Measurements from ENCODE around the gene CAMSAP1. TPM values are rescaled to one million over a fixed set of nuclear protein-coding genes. Genes with fewer than 3 reads are reported as not detected.

The CAMSAP1 gene
- total RNA-seq, 2 experiments from 2014 or later, result 30.4 to 33.0 TPM

GRCh38 chr9:135949501-135950134, 42.3 kb upstream of the CAMSAP1 start:
- no TSS peak for BruUV-seq (replicated peaks)
- H4K20me1 ChIP-seq (ENCODE audit: insufficient read depth, low read length), result no peaks in the 10 kb centered on the region
- ChIA-PET POLR2A (no interaction called here), CTCF (ENCODE audit: unreplicated experiment) (no interaction called here)
- no peaks in the 10 kb centered on the region for H3K9me2 ChIP-seq (ENCODE audit: insufficient read depth, low read length)
- TF ChIP-seq CTCF (conservative IDR thresholded peaks at IDR 0.05; ENCODE audit: low read length) (no peak), EZH2phosphoT487 (IDR thresholded peaks at IDR 0.05; ENCODE audit: borderline replicate concordance, low read depth, low read length) (no peak)
- DNase-seq (ENCODE audit: low spot score), result no peak
- no peaks in the 10 kb centered on the region for H3K9me3 ChIP-seq (ENCODE audit: low read length)
- H3K36me3 ChIP-seq (ENCODE audit: insufficient read depth, low read length), result peaks cover 64% of the 10 kb centered on the region
- no peaks in the 10 kb centered on the region for H3K79me2 ChIP-seq (ENCODE audit: insufficient read depth, low read depth, low read length)
- no peak overlapping the region for H2AFZ ChIP-seq (ENCODE audit: low read length)
- H3K4me3 ChIP-seq (ENCODE audit: low read depth, low read length, poor library complexity, severe bottlenecking), result no peak overlapping the region
- intact Hi-C loops (cut with micrococcal nuclease; ENCODE audit: unreplicated experiment), result no loop called here
- H3K27ac ChIP-seq (ENCODE audit: low read depth, low read length, poor library complexity, severe bottlenecking), result no peak overlapping the region
- H3K4me1 ChIP-seq (ENCODE audit: insufficient read depth, low read length, poor library complexity, severe bottlenecking), result no peaks in the 10 kb centered on the region
- no peak overlapping the region for H3K4me2 ChIP-seq (ENCODE audit: low read length)

- intact Hi-C loops (cut with micrococcal nuclease; ENCODE audit: unreplicated experiment), result no loop called here
- no peaks in the 10 kb centered on the region for H3K4me1 ChIP-seq (ENCODE audit: insufficient read depth, low read length, poor library complexity, severe bottlenecking)
- H3K9me2 ChIP-seq (ENCODE audit: insufficient read depth, low read length), result no peaks in the 10 kb centered on the region
- H3K27ac ChIP-seq (ENCODE audit: low read depth, low read length, poor library complexity, severe bottlenecking), result no peak overlapping the region
- no peaks in the 10 kb centered on the region for H3K9me3 ChIP-seq (ENCODE audit: low read length)
- peaks cover 64% of the 10 kb centered on the region for H3K36me3 ChIP-seq (ENCODE audit: insufficient read depth, low read length)
- ChIA-PET CTCF (ENCODE audit: unreplicated experiment) (no interaction called here), POLR2A (interaction anchor here (2.0 kb wide), 1 partner anchor 11 kb away, joined by 5 read pairs; no protein-coding TSS in a partner anchor)
- no peak overlapping the region for H3K4me3 ChIP-seq (ENCODE audit: low read depth, low read length, poor library complexity, severe bottlenecking)
- no peak for DNase-seq (ENCODE audit: low spot score)
- no peaks in the 10 kb centered on the region for H4K20me1 ChIP-seq (ENCODE audit: insufficient read depth, low read length)
- H2AFZ ChIP-seq (ENCODE audit: low read length), result no peak overlapping the region
- BruUV-seq (replicated peaks), result no TSS peak
- H3K4me2 ChIP-seq (ENCODE audit: low read length), result no peak overlapping the region
- H3K79me2 ChIP-seq (ENCODE audit: insufficient read depth, low read depth, low read length), result no peaks in the 10 kb centered on the region
- TF ChIP-seq EZH2phosphoT487 (IDR thresholded peaks at IDR 0.05; ENCODE audit: borderline replicate concordance, low read depth, low read length) (no peak), CTCF (conservative IDR thresholded peaks at IDR 0.05; ENCODE audit: low read length) (no peak)
These were observed 41.6 kb upstream of the CAMSAP1 start for GRCh38 chr9:135948968-135949367.

- Histone ChIP-seq H3K27ac (ENCODE audit: low read depth, low read length, poor library complexity, severe bottlenecking) (no peak overlapping the region), H3K9me2 (ENCODE audit: insufficient read depth, low read length) (no peaks in the 10 kb centered on the region), H3K79me2 (ENCODE audit: insufficient read depth, low read depth, low read length) (no peaks in the 10 kb centered on the region), H2AFZ (ENCODE audit: low read length) (no peak overlapping the region), H3K4me2 (ENCODE audit: low read length) (no peak overlapping the region), H4K20me1 (ENCODE audit: insufficient read depth, low read length) (no peaks in the 10 kb centered on the region), H3K36me3 (ENCODE audit: insufficient read depth, low read length) (peaks cover 66% of the 10 kb centered on the region), H3K4me3 (ENCODE audit: low read depth, low read length, poor library complexity, severe bottlenecking) (no peak overlapping the region), H3K9me3 (ENCODE audit: low read length) (no peaks in the 10 kb centered on the region), H3K4me1 (ENCODE audit: insufficient read depth, low read length, poor library complexity, severe bottlenecking) (no peaks in the 10 kb centered on the region)
- ChIA-PET POLR2A (interaction anchor here (2.0 kb wide), 1 partner anchor 12 kb away, joined by 5 read pairs; no protein-coding TSS in a partner anchor), CTCF (ENCODE audit: unreplicated experiment) (no interaction called here)
- DNase-seq (ENCODE audit: low spot score), result no peak
- TF ChIP-seq CTCF (conservative IDR thresholded peaks at IDR 0.05; ENCODE audit: low read length) (no peak), EZH2phosphoT487 (IDR thresholded peaks at IDR 0.05; ENCODE audit: borderline replicate concordance, low read depth, low read length) (no peak)
- intact Hi-C loops (cut with micrococcal nuclease; ENCODE audit: unreplicated experiment), result no loop called here
- BruUV-seq (replicated peaks), result no TSS peak
These were observed 41.1 kb upstream of the CAMSAP1 start for GRCh38 chr9:135948446-135948845.

All from OCI-LY7 (cell line).